Astrocyte of the cerebellum (primary cell): Measurements from ENCODE around the gene GAST.

ENCODE experiments used
- DNase-seq: peaks from one replicate; pipeline ENCODE4 v3.0.0-alpha.2; 2011; ENCODE audit warnings: low read depth
- H3K4me3 ChIP-seq: 2 replicates; pipeline ENCODE4 v1.5.1; 2011; ENCODE audit warnings: mild to moderate bottlenecking, low read depth, low read length, moderate library complexity
- CTCF ChIP-seq: IDR thresholded peaks from 2 replicates; pipeline ENCODE4 v1.5.1; 2012; ENCODE audit warnings: low read length, low read depth, moderate library complexity, mild to moderate bottlenecking; ENCODE audit errors: missing control alignments
- in situ Hi-C: cut with HindIII; loops from 2 replicates; pipeline ENCODE4 v1.10.0; 2017; ENCODE audit warnings: low sequenced_read_pairs

The GAST gene

GRCh38 chr17:41754066-41754465, 41.9 kb downstream of the GAST start:
- in situ Hi-C loops, result no loop called here
- no peak for TF ChIP-seq CTCF
- no peak overlapping the region for H3K4me3 ChIP-seq
- no peak for DNase-seq

- H3K4me3 ChIP-seq, result no peak overlapping the region
- no peak for DNase-seq
- in situ Hi-C loops, result loop anchor here (5.0 kb wide), 1 partner anchor 44 kb away; no protein-coding TSS in a partner anchor
- TF ChIP-seq CTCF, result no peak
Measured at GRCh38 chr17:41758601-41759000, 46.5 kb downstream of the GAST start.

- no peak for DNase-seq
- no peak for TF ChIP-seq CTCF
- H3K4me3 ChIP-seq, result no peak overlapping the region
- in situ Hi-C loops, result no loop called here
Measured at GRCh38 chr17:41760878-41761277, 48.7 kb downstream of the GAST start.

GRCh38 chr17:41762391-41762790, 50.3 kb downstream of the GAST start:
- H3K4me3 ChIP-seq, result no peak overlapping the region
- no peak for TF ChIP-seq CTCF
- DNase-seq, result no peak
- in situ Hi-C loops, result no loop called here

- in situ Hi-C loops, result no loop called here
Measured at GRCh38 chr17:41762841-41763240, 50.7 kb downstream of the GAST start.

GRCh38 chr17:41763327-41763726, 51.2 kb downstream of the GAST start:
- no peak for TF ChIP-seq CTCF
- in situ Hi-C loops, result no loop called here
- no peak for DNase-seq
- no peak overlapping the region for H3K4me3 ChIP-seq

More at GRCh38 chr17:41762841-41763240, 50.7 kb downstream of the GAST start:
- TF ChIP-seq CTCF, result no peak
- H3K4me3 ChIP-seq, result no peak overlapping the region
- DNase-seq, result no peak
